HCT116 (cell line): ENCODE results near the gene MACROH2A2. TPM values are rescaled to one million over a fixed set of nuclear protein-coding genes. Genes with fewer than 3 reads are reported as not detected.

ENCODE experiments used
- ATAC-seq: fragments of 200-7000 bp; cut with Tn5 transposase; 2 replicates; pipeline ENCODE4 v1.9.1; 2020; ENCODE audit warnings: mild to moderate bottlenecking, moderate library complexity
- BruUV-seq: library from RNA; stranded (reverse); fragments of 400-500 nt; replicated peaks from 2 replicates; lab custom pipeline; 2021; lab: Mats Ljungman, UMichigan
- CTCF ChIA-PET: fragments of 300-600 bp; sonication (Branson Sonifier 250); formaldehyde crosslinking; loops from one replicate; lab custom pipeline; 2021; ENCODE audit warnings: antibody characterized with exemption; lab: Charles Lee
- POLR2A ChIA-PET: fragments of 300-600, 350-600 bp; sonication (Branson Sonifier 250); formaldehyde crosslinking; loops from one replicate; lab custom pipeline; 2021; ENCODE audit warnings: antibody characterized with exemption; lab: Charles Lee
- RAD21 ChIA-PET, 2 experiments: fragments of 300-600 bp; sonication (Branson Sonifier 250); formaldehyde crosslinking; loops; one replicate each; lab custom pipeline; 2023; ENCODE audit warnings: low total read pairs in 2 of 2; ENCODE audit not compliant: uncharacterized antibody in 2 of 2, unreplicated experiment in 2 of 2, low non-redundant PET in 1 of 2; lab: Charles Lee
- DNase-seq: peaks from one replicate; pipeline ENCODE4 v3.0.0-alpha.2; 2010; ENCODE audit warnings: low read depth, low spot score
- H2AFZ ChIP-seq: fragments of 200-600 bp; shearing (Covaris generic), sonication (generic); 2 replicates; pipeline ENCODE4 v1.6.1; 2017; ENCODE audit warnings: low read depth, mixed run types, mixed read lengths, antibody characterized with exemption, low read length; ENCODE audit not compliant: poor library complexity, severe bottlenecking
- H3K27ac ChIP-seq: 2 replicates; pipeline ENCODE4 v1.5.1; 2012; ENCODE audit warnings: low read depth, low read length
- H3K27me3 ChIP-seq: fragments of 200-600 bp; sonication (generic); 2 replicates; pipeline ENCODE4 v1.6.1; 2016; ENCODE audit warnings: mixed run types, low read length, mixed read lengths; ENCODE audit not compliant: insufficient read depth
- H3K36me3 ChIP-seq, 2 experiments: fragments of 200-500 bp in 1 of 2; fragments of 200-600 bp in 1 of 2; sonication (Bioruptor generic) in 1 of 2; sonication (generic) in 1 of 2; 2 replicates each; pipeline versions ENCODE4 v1.5.1 to v1.6.1; 2014 to 2016; ENCODE audit warnings: low read length in 2 of 2, inconsistent platforms in 1 of 2, mixed read lengths in 1 of 2, mixed run types in 1 of 2; ENCODE audit not compliant: insufficient read depth in 2 of 2, control insufficient read depth in 1 of 2
- H3K4me1 ChIP-seq, 2 experiments: fragments of 200-600 bp in 1 of 2; sonication (generic) in 1 of 2; 2 replicates each; pipeline versions ENCODE4 v1.5.1 to v1.6.1; 2012 to 2017; ENCODE audit warnings: low read length in 2 of 2, inconsistent platforms in 1 of 2, mild to moderate bottlenecking in 1 of 2, mixed read lengths in 1 of 2, mixed run types in 1 of 2, moderate library complexity in 1 of 2; ENCODE audit not compliant: insufficient read depth in 2 of 2, control insufficient read depth in 1 of 2
- H3K4me2 ChIP-seq: fragments of 200-600 bp; sonication (generic); 2 replicates; pipeline ENCODE4 v1.6.1; 2017; ENCODE audit warnings: mixed run types, low read length, mixed read lengths
- H3K4me3 ChIP-seq, 2 experiments: fragments of 200-600 bp in 1 of 2; sonication (generic) in 1 of 2; replicated peaks in 1 of 2; 2 replicates each; pipeline ENCODE4 v1.5.1; 2011 to 2016; ENCODE audit warnings: low read length in 2 of 2, control low read depth in 1 of 2, low read depth in 1 of 2, mild to moderate bottlenecking in 1 of 2, mixed read lengths in 1 of 2, mixed run types in 1 of 2
- H3K79me2 ChIP-seq: fragments of 200-600 bp; sonication (generic); 2 replicates; pipeline ENCODE4 v1.6.1; 2017; ENCODE audit warnings: mild to moderate bottlenecking, mixed run types, low read length, moderate library complexity, mixed read lengths; ENCODE audit not compliant: insufficient read depth
- H3K9ac ChIP-seq: fragments of 200-600 bp; sonication (generic); 2 replicates; pipeline ENCODE4 v1.6.1; 2016; ENCODE audit warnings: low read length, mixed read lengths
- H3K9me2 ChIP-seq: fragments of 200-600 bp; sonication (generic), shearing (Covaris generic); 2 replicates; pipeline ENCODE4 v1.6.1; 2017; ENCODE audit warnings: mixed run types, mild to moderate bottlenecking, moderate library complexity; ENCODE audit not compliant: insufficient read depth
- H3K9me3 ChIP-seq, 2 experiments: fragments of 200-500 bp in 1 of 2; fragments of 200-600 bp in 1 of 2; sonication (Bioruptor generic) in 1 of 2; sonication (generic) in 1 of 2; 2 replicates each; pipeline ENCODE4 v1.6.1; 2014 to 2017; ENCODE audit warnings: low read length in 2 of 2, mixed read lengths in 2 of 2, inconsistent platforms in 1 of 2, low read depth in 1 of 2, mild to moderate bottlenecking in 1 of 2, mixed run types in 1 of 2, moderate library complexity in 1 of 2; ENCODE audit not compliant: control insufficient read depth in 1 of 2, insufficient read depth in 1 of 2
- H4K20me1 ChIP-seq: fragments of 200-600 bp; sonication (generic), shearing (Covaris generic); 2 replicates; pipeline ENCODE4 v1.6.1; 2017; ENCODE audit warnings: mixed run types, mild to moderate bottlenecking, moderate library complexity; ENCODE audit not compliant: insufficient read depth
- CEBPB ChIP-seq: IDR thresholded peaks from 2 replicates; pipeline ENCODE4 v1.6.1; 2012; ENCODE audit warnings: low read depth
- EGR1 ChIP-seq: IDR thresholded peaks from 2 replicates; pipeline ENCODE4 v1.6.1; 2012; ENCODE audit warnings: low read depth
- ELF1 ChIP-seq: IDR thresholded peaks from 2 replicates; pipeline ENCODE4 v1.6.1; 2012; ENCODE audit warnings: low read depth, borderline replicate concordance
- EZH2phosphoT487 ChIP-seq: fragments of 200-600 bp; IDR thresholded peaks from 2 replicates; pipeline ENCODE4 v1.6.1; 2018; ENCODE audit warnings: antibody characterized with exemption, borderline replicate concordance
- JUND ChIP-seq: IDR thresholded peaks from 2 replicates; pipeline ENCODE4 v1.6.1; 2012
- POLR2AphosphoS5 ChIP-seq: IDR thresholded peaks from 2 replicates; pipeline ENCODE4 v1.6.1; 2011; ENCODE audit warnings: mild to moderate bottlenecking, low read depth, low read length, moderate library complexity
- SIN3A ChIP-seq: IDR thresholded peaks from 2 replicates; pipeline ENCODE4 v1.6.1; 2012; ENCODE audit warnings: low read depth
- SP1 ChIP-seq: IDR thresholded peaks from 2 replicates; pipeline ENCODE4 v1.6.1; 2012; ENCODE audit warnings: low read depth
- SRF ChIP-seq: IDR thresholded peaks from 2 replicates; pipeline ENCODE4 v1.6.1; 2012; ENCODE audit warnings: low read depth
- YY1 ChIP-seq: IDR thresholded peaks from 2 replicates; pipeline ENCODE4 v1.6.1; 2011; ENCODE audit warnings: low read length, low read depth, moderate library complexity, mild to moderate bottlenecking; ENCODE audit not compliant: insufficient replicate concordance; ENCODE audit errors: extremely low read depth
- ZFX ChIP-seq: fragments of 450-650 bp; IDR thresholded peaks from 2 replicates; pipeline ENCODE4 v1.6.1; 2017
- intact Hi-C: fragments of 100-400 bp; cut with micrococcal nuclease; formaldehyde crosslinking; loops from 2 replicates; pipeline ENCODE4 v1.10.0; 2022
- total RNA-seq: library from RNA; stranded (reverse); gene quantifications from one replicate; pipeline ENCODE4 v1.2.1, GENCODE V29; 2021; ENCODE audit not compliant: unreplicated experiment
- TF ChIP-seq, protein P1 (sequence below): IDR thresholded peaks from 2 replicates; pipeline ENCODE4 v1.6.1; 2012
- TF ChIP-seq, protein P2 (sequence below), 3 experiments: fragments of 200-600 bp in 1 of 3; sonication (generic) in 1 of 3; IDR thresholded peaks in 2 of 3; conservative IDR thresholded peaks in 1 of 3; 2 replicates each; pipeline ENCODE4 v1.5.1; 2012 to 2017; ENCODE audit warnings: low read depth in 2 of 3, low read length in 2 of 3, antibody characterized with exemption in 1 of 3, borderline replicate concordance in 1 of 3, control low read depth in 1 of 3, mild to moderate bottlenecking in 1 of 3, mixed read lengths in 1 of 3, mixed run types in 1 of 3, moderate library complexity in 1 of 3; ENCODE audit not compliant: insufficient read depth in 1 of 3
- TF ChIP-seq, protein P3 (sequence below): IDR thresholded peaks from 2 replicates; pipeline ENCODE4 v1.6.1; 2012

Gene MACROH2A2
- total RNA-seq, 1 experiment from 2014 or later = 41.4 TPM

DNA sequence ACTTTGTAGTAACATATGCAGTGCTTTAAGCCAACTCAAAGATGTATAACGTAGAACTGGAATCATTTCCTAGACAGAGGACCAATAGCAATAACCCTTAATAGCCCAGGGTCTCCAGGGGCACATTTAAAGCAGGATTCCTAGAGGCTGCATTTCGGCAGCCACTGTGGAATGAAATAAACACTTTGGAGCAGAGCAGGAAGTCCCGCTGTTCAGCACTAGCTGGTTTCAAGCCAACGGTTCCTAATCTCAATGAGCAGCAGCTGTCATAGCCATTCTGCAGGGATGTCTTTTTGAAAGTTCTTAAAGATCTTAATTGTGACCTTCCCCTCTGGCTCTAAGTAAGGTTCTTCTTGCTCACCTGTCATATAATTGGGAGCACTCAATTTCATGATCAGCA is 18.4 kb upstream of the MACROH2A2 start:
- no peak overlapping the region for H3K9ac ChIP-seq
- no TSS peak for BruUV-seq
- intact Hi-C loops = no loop called here
- DNase-seq (no peak), ATAC-seq (no peak)
- POLR2A ChIA-PET = no interaction called here
- no peaks in the 10 kb centered on the region for H3K36me3 ChIP-seq
- RAD21 ChIA-PET = no interaction called here
- TF ChIP-seq, protein P1, sequence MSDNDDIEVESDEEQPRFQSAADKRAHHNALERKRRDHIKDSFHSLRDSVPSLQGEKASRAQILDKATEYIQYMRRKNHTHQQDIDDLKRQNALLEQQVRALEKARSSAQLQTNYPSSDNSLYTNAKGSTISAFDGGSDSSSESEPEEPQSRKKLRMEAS = no peak
- TF ChIP-seq EZH2phosphoT487 = no peak
- no peak for TF ChIP-seq SRF
- TF ChIP-seq YY1 = no peak
- TF ChIP-seq ZFX = no peak
- no peak for TF ChIP-seq ELF1
- TF ChIP-seq, protein P2, sequence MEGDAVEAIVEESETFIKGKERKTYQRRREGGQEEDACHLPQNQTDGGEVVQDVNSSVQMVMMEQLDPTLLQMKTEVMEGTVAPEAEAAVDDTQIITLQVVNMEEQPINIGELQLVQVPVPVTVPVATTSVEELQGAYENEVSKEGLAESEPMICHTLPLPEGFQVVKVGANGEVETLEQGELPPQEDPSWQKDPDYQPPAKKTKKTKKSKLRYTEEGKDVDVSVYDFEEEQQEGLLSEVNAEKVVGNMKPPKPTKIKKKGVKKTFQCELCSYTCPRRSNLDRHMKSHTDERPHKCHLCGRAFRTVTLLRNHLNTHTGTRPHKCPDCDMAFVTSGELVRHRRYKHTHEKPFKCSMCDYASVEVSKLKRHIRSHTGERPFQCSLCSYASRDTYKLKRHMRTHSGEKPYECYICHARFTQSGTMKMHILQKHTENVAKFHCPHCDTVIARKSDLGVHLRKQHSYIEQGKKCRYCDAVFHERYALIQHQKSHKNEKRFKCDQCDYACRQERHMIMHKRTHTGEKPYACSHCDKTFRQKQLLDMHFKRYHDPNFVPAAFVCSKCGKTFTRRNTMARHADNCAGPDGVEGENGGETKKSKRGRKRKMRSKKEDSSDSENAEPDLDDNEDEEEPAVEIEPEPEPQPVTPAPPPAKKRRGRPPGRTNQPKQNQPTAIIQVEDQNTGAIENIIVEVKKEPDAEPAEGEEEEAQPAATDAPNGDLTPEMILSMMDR (IDR thresholded peaks at IDR 0.05 in 2 of 3, conservative IDR thresholded peaks at IDR 0.05 in 1 of 3; ENCODE audit: borderline replicate concordance in 1 of 3, insufficient read depth in 1 of 3, low read depth in 2 of 3, low read length in 2 of 3) = no peak
- H3K79me2 ChIP-seq = no peaks in the 10 kb centered on the region
- H3K4me1 ChIP-seq = no peaks in the 10 kb centered on the region
- no peak overlapping the region for H2AFZ ChIP-seq
- H3K4me2 ChIP-seq = no peak overlapping the region
- peaks cover 0 to 18% of the 10 kb centered on the region in 2 experiments; a peak in 2 of 4 replicates for H3K9me3 ChIP-seq
- H3K4me3 ChIP-seq = no peak overlapping the region
- no peak overlapping the region for H3K27ac ChIP-seq
- H4K20me1 ChIP-seq = no peaks in the 10 kb centered on the region
- H3K27me3 ChIP-seq = no peaks in the 10 kb centered on the region
- CTCF ChIA-PET = no interaction called here
- H3K9me2 ChIP-seq = no peaks in the 10 kb centered on the region

DNA sequence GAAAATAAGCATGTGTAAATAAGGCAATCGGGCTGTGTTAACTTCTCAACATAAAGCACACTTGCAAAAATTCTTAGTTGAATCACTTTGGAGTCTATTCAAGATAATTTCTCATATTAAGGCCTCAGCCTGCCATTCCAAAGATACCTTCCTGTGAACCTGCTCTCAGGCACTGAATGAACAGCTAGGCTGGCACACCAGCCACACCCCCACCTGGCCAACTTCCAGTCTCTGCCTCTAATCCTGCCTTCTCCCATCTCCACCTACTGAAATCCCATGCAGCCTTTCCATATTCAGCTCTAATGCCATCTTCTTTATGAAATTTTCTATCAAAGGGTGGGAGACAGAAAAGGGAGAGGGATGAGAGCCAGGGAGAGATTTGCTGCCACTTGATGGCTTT is 17.1 kb upstream of the MACROH2A2 start:
- Histone ChIP-seq H3K27me3 (no peaks in the 10 kb centered on the region), H3K9me3 (peaks cover 3 to 12% of the 10 kb centered on the region in 2 experiments; a peak in 1 of 4 replicates), H3K4me2 (no peak overlapping the region), H3K4me1 (no peaks in the 10 kb centered on the region), H3K9me2 (no peaks in the 10 kb centered on the region), H3K27ac (no peak overlapping the region), H2AFZ (no peak overlapping the region), H3K79me2 (no peaks in the 10 kb centered on the region), H4K20me1 (no peaks in the 10 kb centered on the region), H3K36me3 (no peaks in the 10 kb centered on the region), H3K9ac (no peak overlapping the region), H3K4me3 (no peak overlapping the region)
- ChIA-PET RAD21 (no interaction called here), CTCF (no interaction called here), POLR2A (no interaction called here)
- intact Hi-C loops = no loop called here
- no peak; the same call in 1 of the 2 replicates for ATAC-seq
- no TSS peak for BruUV-seq
- DNase-seq = no peak
- TF ChIP-seq SIN3A = no peak
- no peak for TF ChIP-seq POLR2AphosphoS5
- no peak for TF ChIP-seq YY1
- no peak for TF ChIP-seq CEBPB
- no peak for TF ChIP-seq EGR1
- TF ChIP-seq ZFX = no peak
- TF ChIP-seq, protein P3, sequence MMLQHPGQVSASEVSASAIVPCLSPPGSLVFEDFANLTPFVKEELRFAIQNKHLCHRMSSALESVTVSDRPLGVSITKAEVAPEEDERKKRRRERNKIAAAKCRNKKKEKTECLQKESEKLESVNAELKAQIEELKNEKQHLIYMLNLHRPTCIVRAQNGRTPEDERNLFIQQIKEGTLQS = no peak
- no peak for TF ChIP-seq JUND
- TF ChIP-seq SP1 = no peak
